HUES6 (cell line): ENCODE data around the gene SMC1A.
"Not testable (repeated sequence)": the region's sequence is repeated elsewhere in the genome, so short reads cannot be mapped to it uniquely, and the experiment has no call there.

Source experiments
- H3K27ac ChIP-seq: 2 replicates; pipeline ENCODE4 v1.7.0; 2013; ENCODE audit warnings: low read depth, mild to moderate bottlenecking, low read length, inconsistent platforms
- H3K27me3 ChIP-seq: 2 replicates; pipeline ENCODE4 v1.6.1; 2013; ENCODE audit warnings: low read length; ENCODE audit not compliant: control insufficient read depth, insufficient read depth
- H3K36me3 ChIP-seq: 2 replicates; pipeline ENCODE4 v1.6.1; 2013; ENCODE audit warnings: low read length; ENCODE audit not compliant: control insufficient read depth, insufficient read depth
- H3K4me1 ChIP-seq: 2 replicates; pipeline ENCODE4 v1.6.1; 2013; ENCODE audit warnings: low read length; ENCODE audit not compliant: control insufficient read depth, insufficient read depth
- H3K4me3 ChIP-seq: 2 replicates; pipeline ENCODE4 v1.5.1; 2013; ENCODE audit warnings: low read depth, low read length
- H3K9ac ChIP-seq: one replicate; pipeline ENCODE4 v1.6.1; 2013; ENCODE audit warnings: mild to moderate bottlenecking, low read length
- H3K9me3 ChIP-seq: 2 replicates; pipeline ENCODE4 v1.6.1; 2013; ENCODE audit warnings: low read depth, low read length; ENCODE audit not compliant: control insufficient read depth, insufficient read depth

The SMC1A gene

DNA sequence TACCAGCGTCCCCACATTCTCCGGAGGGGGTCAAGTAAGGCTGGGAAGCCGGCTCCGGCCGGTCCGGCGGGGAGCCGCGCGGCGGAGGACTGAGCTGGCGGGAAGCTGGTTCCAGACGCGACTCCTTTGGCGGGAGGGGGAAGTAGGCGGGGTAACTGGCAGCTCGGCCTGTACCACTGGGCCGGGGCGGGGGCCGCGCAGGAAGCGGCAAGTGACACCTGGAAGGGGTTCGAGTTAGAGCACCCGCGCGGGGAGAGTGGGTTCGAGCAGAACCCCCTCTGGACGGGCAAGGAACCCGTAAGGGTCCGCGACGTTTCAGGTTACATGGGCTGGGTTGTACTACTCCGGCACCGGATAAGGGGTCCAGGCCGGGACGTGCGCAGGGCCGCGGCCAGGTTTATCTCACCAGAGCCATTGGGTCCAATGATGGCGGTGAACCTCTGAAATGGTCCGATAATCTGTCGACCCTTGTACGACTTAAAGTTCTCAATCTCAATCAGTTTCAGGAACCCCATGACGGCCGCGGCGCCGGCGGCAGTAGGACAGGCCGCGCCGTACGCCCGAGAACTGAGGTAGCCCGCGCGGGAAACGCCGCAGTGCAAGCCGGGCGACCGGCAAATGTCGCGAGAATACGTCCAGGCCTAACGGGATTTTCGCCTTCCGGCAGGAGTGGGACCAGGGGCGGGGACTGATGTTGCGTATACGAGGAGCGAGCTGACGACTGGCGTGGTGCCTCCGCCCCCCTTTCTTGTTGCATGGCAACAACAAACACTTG is at the start of gene SMC1A:
Gene SMC1A (minus strand): TSS at position 569 of the 775 bp plus-strand sequence. CDS start 54 bp downstream, at position 515.
- H3K27ac ChIP-seq = peak within 1 kb of the TSS; percentile 96
- peak within 1 kb of the TSS; percentile 87 for H3K4me3 ChIP-seq
- peaks cover 5% of the 10 kb centered on the region; the same call in 1 of the 2 replicates for H3K9me3 ChIP-seq
- H3K9ac ChIP-seq = peak within 1 kb of the TSS; percentile 99
- no peaks in the 10 kb centered on the region for H3K36me3 ChIP-seq
- H3K4me1 ChIP-seq = peaks cover 10% of the 10 kb centered on the region
- H3K27me3 ChIP-seq = no peaks in the 10 kb centered on the region

DNA sequence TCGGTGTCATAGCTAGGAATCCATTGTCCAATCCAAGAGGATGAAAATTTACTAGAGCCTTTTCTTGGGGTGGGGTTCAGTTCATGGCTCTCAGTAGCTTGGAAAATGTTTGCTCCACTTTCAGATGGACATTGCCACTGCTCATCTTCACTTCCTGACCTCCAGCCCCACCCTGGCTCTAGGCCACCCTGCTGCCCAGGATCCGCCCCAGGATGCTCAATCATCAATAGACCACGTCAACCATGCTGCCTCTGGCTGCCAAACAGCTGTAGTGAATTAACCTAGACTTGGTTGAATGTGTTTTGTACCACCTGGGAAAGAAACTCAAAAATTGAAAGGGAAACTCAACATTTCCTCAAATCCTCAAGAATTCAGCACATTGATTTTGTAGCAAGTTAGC is 48.9 kb upstream of the SMC1A start:
- H3K4me3 ChIP-seq = no peak overlapping the region
- H3K9ac ChIP-seq = no peak overlapping the region
- H3K4me1 ChIP-seq = no peaks in the 10 kb centered on the region
- H3K9me3 ChIP-seq = peaks cover 8% of the 10 kb centered on the region; the same call in 1 of the 2 replicates
- H3K36me3 ChIP-seq = no peaks in the 10 kb centered on the region
- H3K27me3 ChIP-seq = peaks cover 17% of the 10 kb centered on the region
- H3K27ac ChIP-seq = no peak overlapping the region

DNA sequence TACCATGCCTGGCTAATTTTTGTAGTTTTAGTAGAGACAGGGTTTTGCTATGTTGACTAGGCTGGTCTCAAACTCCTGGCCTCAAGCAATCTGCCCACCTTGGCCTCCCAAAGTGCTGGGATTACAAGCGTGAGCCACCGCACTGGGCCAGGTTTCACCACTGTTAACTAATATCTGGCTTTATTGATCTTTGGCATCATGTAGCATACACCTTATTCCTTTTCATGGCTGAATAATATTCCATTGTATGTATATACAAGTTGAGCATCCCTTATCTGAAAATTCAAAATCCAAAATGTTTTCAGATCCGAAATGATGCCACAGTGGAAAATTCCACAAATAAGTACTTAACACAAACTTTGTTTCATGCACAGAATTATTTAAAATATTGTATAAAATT is 46.2 kb upstream of the SMC1A start:
- not testable (repeated sequence) for H3K9ac ChIP-seq, H3K36me3 ChIP-seq, H3K4me3 ChIP-seq, H3K4me1 ChIP-seq, H3K9me3 ChIP-seq, H3K27ac ChIP-seq
- H3K27me3 ChIP-seq = peaks cover 12% of the 10 kb centered on the region

DNA sequence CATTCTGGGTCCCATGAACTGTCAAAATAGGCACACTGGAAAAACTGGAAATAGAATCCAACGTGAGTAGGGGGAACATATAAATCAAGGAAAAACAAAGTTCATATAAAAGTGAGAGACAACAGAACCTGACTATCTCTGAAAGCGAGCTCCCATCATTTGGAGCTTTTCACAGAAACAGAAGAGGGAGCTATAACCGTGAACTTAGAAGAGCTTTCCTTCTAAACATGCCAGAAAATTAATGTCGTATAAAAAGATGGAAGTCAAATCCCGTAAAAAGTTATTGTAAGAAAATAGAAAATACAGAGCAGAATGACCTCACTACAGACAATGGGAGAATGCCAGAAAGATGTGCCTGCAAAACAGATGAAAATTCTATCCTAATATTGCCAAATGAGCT is 35.6 kb upstream of the SMC1A start:
- H3K4me1 ChIP-seq = no peaks in the 10 kb centered on the region
- no peaks in the 10 kb centered on the region for H3K27me3 ChIP-seq
- H3K27ac ChIP-seq = no peak overlapping the region
- H3K9ac ChIP-seq = no peak overlapping the region
- H3K9me3 ChIP-seq = no peaks in the 10 kb centered on the region; the same call in 1 of the 2 replicates
- no peak overlapping the region for H3K4me3 ChIP-seq
- no peaks in the 10 kb centered on the region for H3K36me3 ChIP-seq

DNA sequence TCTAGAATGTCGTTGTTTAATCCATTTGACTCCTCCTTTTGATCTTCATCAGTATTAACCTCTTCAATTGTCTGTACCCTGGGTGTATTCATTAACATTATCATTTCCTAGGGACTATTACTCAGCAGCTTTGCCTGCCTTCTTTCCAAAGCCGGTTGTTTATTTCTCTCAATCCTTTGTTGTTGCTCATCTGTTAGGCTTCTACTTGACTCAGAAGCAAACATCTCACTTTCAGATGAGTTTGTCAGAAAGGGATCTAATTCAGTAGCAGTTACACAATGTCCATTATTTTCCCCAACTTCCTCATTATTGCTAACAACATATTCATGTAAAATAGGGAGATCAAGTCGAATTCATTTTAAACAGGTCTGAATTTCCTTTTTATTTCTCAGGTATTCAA is 33.8 kb upstream of the SMC1A start:
- Histone ChIP-seq H3K4me3 (no peak overlapping the region), H3K36me3 (no peaks in the 10 kb centered on the region), H3K27ac (no peak overlapping the region), H3K9me3 (no peaks in the 10 kb centered on the region; the same call in 1 of the 2 replicates), H3K27me3 (no peaks in the 10 kb centered on the region), H3K9ac (no peak overlapping the region), H3K4me1 (no peaks in the 10 kb centered on the region)

DNA sequence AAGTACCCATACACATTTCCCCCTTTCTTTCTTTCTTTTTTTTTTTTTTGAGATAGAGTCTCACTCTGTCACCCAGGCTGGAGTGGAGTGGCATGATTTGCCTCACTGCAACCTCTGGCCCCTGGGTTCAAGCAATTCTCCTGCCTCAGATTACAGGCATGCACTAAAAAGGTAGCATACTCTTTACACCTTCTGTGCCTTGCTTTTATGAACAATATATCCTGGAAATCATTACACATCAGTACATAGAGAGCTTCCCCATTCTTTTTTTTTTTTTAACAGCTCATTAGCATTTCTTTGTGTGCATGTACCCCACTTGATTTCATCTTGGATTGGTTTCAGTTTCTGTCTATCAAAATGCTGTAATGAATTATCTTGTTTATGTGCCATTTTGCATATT is 30.4 kb upstream of the SMC1A start:
- Histone ChIP-seq H3K36me3 (no peaks in the 10 kb centered on the region), H3K27me3 (no peaks in the 10 kb centered on the region), H3K4me1 (no peaks in the 10 kb centered on the region), H3K9ac (no peak overlapping the region), H3K9me3 (peaks cover 5% of the 10 kb centered on the region; the same call in 1 of the 2 replicates), H3K4me3 (no peak overlapping the region), H3K27ac (no peak overlapping the region)

DNA sequence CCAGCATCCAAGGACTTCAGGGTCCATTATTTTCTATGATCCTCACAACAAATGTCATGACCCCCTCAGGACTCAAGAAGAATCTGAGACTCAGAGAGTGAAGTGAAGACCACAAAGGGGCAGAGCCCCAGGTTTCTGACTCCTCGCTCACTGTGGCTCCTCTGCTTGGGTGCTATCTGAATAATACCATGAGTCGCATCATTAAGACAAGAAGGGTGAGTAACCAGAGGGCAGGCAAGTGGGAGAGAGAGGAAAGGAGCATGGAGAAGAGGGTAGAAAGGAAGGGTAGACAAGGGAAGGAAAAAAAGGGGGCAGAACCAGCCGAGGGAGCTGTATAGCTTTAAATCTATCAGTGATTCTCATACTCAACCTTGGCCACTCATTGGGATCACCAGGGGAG is 27.2 kb upstream of the SMC1A start:
- no peak overlapping the region for H3K4me3 ChIP-seq
- peaks cover 5% of the 10 kb centered on the region; the same call in 1 of the 2 replicates for H3K9me3 ChIP-seq
- no peak overlapping the region for H3K27ac ChIP-seq
- H3K36me3 ChIP-seq = no peaks in the 10 kb centered on the region
- no peak overlapping the region for H3K9ac ChIP-seq
- no peaks in the 10 kb centered on the region for H3K27me3 ChIP-seq
- H3K4me1 ChIP-seq = no peaks in the 10 kb centered on the region

DNA sequence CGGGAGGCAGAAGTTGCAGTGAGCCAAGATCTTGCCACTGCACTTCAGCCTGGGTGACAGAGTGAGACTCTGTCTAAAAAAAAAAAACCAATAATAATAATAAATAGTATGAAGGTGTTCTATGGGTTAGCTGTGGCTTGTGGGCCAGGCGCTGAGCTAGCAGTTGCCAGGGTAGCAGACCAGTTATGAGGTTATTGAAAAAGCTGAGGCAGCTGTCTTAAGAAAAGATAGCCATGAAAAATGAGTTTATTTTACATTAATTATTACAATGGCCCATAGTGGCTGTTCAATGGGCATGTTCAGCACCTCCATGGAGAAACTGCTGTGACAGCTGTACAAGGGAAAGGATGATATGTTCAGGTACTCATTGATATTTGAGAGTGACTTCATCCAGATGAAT is 25.0 kb upstream of the SMC1A start:
- Histone ChIP-seq H3K27me3 (no peaks in the 10 kb centered on the region), H3K4me3 (no peak overlapping the region), H3K9me3 (peaks cover 5% of the 10 kb centered on the region; the same call in 1 of the 2 replicates), H3K4me1 (no peaks in the 10 kb centered on the region), H3K27ac (no peak overlapping the region), H3K9ac (no peak overlapping the region), H3K36me3 (no peaks in the 10 kb centered on the region)

DNA sequence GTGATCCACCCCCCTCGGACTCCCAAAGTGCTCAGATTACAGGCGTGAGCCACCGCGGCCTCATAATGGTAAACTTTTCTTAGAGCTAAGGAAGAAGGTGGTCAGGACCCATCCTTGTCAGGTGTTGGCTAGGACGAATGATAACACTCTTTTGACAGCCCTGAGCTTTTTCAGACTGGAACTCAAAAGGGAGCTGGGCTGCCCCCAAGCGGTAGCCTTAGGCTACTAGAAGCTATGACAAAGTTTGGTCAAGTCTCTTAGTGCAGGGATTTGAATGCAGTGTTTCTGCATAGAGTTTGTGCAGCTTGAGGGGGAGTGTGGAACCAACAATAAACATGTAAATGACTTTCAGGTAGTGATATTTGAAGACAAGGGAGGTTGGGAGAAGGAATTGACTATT is 23.5 kb upstream of the SMC1A start:
- Histone ChIP-seq H3K9me3 (peaks cover 5% of the 10 kb centered on the region; the same call in 1 of the 2 replicates), H3K36me3 (no peaks in the 10 kb centered on the region), H3K27me3 (peaks cover 6% of the 10 kb centered on the region; the same call in 1 of the 2 replicates), H3K9ac (no peak overlapping the region), H3K27ac (no peak overlapping the region), H3K4me1 (no peaks in the 10 kb centered on the region; the same call in 1 of the 2 replicates), H3K4me3 (no peak overlapping the region)

DNA sequence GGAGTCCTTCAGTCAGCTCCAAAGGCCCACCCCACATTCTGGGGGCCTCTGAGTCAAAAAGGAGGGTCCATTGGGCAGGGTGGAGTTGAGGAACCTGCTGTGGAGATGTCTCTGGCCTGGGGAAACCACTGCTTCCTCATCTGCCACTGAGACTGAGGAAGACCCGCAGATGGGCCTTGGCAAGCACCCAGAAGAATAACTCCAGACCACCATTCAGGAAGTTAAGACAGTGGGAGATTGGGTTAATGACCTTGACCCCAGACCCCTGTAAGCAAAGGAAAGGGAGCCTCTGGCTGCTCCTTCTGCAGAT is 19.8 kb upstream of the SMC1A start:
- H3K4me1 ChIP-seq = peaks cover 2% of the 10 kb centered on the region; the same call in 1 of the 2 replicates
- peak overlapping the region; percentile 59 for H3K4me3 ChIP-seq
- H3K9me3 ChIP-seq = no peaks in the 10 kb centered on the region; the same call in 1 of the 2 replicates
- H3K36me3 ChIP-seq = no peaks in the 10 kb centered on the region
- no peak overlapping the region for H3K27ac ChIP-seq
- H3K27me3 ChIP-seq = peaks cover 33% of the 10 kb centered on the region
- no peak overlapping the region for H3K9ac ChIP-seq

DNA sequence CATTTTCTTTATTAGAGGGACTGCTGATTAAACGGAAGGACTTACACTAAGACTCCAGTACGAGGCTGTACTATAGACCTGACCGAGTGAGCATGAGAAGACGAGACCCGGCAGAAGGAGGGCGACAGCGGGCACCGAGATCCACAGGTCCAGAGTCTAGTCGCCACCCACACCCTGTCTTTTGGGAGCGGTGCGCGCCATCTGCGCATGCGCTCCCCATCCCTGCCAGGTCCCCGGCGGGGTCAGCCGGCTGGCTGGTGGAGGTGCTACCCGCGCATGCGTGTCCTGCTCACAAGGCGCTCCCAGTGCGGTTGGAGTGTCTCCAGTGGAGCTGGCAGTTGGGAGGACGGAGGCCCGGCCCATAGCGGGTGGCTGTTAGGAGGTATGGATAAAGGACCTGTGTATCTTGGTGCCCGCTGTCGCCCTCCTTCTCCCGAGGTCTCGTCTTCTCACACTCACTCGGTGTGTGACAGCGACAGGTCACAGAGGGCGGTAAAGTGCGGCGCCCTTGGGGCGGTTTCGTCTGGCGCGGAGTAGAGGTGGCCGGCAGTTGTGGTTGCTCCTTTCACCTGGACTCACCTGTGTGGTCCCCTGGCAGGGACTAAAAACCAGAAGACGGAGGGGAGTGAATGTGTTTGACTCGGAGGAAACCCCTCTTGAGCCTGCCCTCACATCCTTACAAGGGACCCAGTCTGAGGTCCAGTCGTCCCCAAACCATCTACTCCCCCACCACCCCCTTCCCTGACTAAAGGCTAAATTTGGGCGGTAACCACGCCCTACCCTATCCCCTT is 19.3 kb upstream of the SMC1A start:
- H3K36me3 ChIP-seq = no peaks in the 10 kb centered on the region
- H3K27me3 ChIP-seq = peaks cover 33% of the 10 kb centered on the region
- H3K4me1 ChIP-seq = peaks cover 2% of the 10 kb centered on the region; the same call in 1 of the 2 replicates
- H3K9ac ChIP-seq = no peak overlapping the region
- no peaks in the 10 kb centered on the region; the same call in 1 of the 2 replicates for H3K9me3 ChIP-seq
- no peak overlapping the region for H3K27ac ChIP-seq
- H3K4me3 ChIP-seq = peak overlapping the region; percentile 59
